ENCODE results near the gene KSR2.
"Not testable (repeated sequence)": the region's sequence is repeated elsewhere in the genome, so short reads cannot be mapped to it uniquely, and the experiment has no call there.

The KSR2 gene

GRCh38 chr12:117857632-117858612 lies 110.9 kb downstream of the KSR2 start:
- peak; percentile 29 for DNase-seq (ENCODE audit: low spot score)

- DNase-seq (ENCODE audit: low spot score) = not testable (repeated sequence)
Measured at GRCh38 chr12:117857139-117857538, 111.7 kb downstream of the KSR2 start.

DNA sequence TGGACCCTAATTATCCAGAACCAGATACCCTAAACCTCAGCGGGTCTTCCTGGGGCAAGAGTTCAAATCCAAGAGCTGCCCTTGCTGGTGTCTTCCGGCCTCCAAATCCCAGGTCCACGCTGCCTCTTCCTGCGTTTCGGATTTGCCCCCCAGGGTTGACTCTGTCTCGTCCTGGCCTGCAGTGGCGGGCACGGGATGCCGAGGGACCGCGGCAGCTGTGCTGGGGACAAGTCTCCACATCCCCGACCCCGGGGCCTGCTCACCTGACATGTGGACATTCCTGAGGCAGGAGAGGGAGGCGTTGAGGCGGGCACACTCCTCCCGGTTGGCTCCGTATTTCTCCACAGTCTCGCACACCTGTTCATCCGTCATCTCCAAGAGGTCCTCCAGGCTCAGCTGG lies 113.6 kb downstream of the KSR2 start:
- no peak for DNase-seq (ENCODE audit: low spot score)

DNA sequence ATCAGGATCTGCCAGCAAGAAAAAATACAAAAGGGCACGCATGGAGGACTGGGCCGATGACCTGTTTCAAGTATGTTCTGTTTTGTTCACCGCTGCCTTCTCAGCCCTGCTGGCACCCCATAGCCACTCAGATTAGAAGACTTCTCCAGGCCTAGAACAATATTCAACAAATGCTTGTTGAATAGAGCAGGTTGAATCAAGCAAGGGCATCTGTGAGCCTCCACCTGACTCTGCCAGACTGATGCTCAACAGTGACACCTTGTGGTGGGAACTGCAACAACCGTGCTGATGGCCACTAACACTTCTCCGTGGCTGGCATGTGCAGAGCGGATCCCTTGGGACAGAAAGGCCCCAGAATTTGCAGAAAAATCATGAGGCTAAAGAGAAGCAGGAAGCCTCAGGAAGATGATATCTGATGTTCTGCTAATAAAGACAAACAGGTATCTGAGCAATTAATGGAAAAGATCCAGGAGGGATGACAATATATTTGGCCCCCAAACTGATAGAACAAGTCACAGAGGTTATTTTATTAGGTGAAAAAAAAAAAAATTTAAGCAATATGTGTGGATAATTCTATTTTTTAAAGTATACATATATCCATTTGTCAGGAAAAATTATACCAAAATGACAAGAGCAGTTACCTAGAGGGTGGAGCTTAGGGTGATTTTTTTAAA lies 114.3 kb downstream of the KSR2 start:
- DNase-seq (ENCODE audit: low spot score) = peak; percentile 54

GRCh38 chr12:117853600-117853999 lies 115.2 kb downstream of the KSR2 start:
- DNase-seq (ENCODE audit: low spot score) = no peak

GRCh38 chr12:117850048-117850447 lies 118.7 kb downstream of the KSR2 start:
- DNase-seq (ENCODE audit: low spot score) = peak; percentile 46

DNA sequence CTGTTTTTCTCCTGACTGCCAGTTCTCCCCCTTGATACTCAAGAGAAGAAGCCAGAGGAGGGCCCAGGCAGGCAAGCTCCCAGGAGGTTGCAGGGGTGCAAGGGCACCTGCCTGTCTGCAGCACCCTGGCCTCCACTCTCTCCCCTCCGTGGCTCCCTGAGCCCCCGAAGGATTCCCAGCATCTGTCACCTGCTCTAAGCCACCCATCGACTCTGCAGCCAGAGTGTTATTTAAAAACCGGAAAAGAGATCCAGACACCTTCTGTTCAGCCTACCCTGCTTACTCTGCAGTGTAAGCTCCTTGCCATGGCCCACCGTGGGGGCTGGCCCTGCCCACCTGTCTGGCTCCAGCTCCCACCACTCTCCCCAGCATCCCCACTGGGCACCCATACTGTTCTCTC lies 121.4 kb downstream of the KSR2 start:
- no peak for DNase-seq (ENCODE audit: low spot score)

GRCh38 chr12:117845271-117845904 lies 123.4 kb downstream of the KSR2 start:
- no peak for DNase-seq (ENCODE audit: low spot score)

DNA sequence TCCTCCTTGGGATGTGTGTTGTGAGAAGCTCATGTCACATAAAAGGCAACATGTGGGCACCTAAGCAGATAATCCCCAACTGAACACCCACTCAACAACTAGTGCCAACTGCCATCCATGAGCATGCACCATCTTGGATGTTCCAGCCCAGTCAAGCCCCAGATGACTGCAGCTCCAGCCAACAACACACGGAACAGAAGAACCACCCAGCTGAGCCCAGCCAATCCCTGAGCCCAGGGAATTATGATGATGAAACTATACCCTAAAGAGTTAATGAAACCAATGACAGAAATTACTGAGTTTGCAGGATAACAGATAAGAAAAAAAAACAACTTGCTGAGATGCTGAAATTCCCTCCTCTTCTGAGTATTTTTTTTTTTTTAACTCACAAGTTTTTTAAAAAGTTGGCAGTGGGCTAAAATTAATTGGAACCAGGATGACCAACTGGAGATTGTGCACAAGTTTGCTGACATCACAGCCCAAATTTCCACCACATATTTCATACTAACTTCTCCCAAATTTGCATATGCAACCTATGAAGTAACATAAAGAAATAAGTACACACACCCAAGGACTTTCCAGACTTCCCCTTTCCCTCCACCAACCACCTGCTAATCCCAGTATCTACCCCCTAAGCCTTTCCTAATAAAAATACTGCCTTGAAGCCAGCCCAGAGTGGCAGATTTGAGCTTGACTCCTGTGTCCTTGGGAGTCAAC lies 124.5 kb downstream of the KSR2 start:
- DNase-seq (ENCODE audit: low spot score) = no peak

- DNase-seq (ENCODE audit: low spot score) = no peak
Measured at GRCh38 chr12:117842630-117843029, 126.2 kb downstream of the KSR2 start.

DNA sequence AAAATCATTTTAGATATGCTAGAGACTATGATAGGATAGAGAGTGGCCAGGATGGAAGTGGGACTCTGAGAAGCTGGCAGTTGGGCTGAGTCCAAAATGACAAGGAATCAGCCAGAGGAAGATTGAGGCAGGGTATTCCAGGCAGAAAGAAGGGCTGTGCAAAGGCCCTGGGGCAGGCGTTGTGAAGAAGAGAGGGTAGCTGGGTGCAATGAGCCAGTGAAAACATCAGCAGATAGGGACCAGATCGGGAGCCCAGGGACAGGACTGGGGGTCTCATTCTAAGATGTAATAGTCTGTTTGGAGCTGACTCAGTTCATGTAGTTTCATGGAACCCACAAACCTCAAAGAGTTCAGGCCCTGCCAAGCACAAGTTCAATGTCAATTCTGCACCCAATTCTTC lies 126.6 kb downstream of the KSR2 start:
- no peak for DNase-seq (ENCODE audit: low spot score)

DNA sequence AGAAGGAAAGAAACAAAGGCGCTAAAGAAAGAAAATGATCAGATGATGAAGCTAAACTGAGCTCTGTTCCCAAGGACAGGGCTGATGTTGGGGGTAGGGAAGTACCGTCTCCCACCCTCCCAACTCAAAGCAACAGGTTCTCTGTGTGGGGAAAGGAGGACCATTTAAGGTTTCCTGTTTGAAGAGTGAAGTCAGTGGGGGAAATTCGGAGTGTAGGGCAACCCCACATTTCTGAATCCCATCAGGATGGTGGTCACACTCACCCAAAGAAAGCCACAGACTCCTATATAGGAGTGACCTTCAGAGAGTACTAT lies 131.1 kb downstream of the KSR2 start:
- no peak for DNase-seq (ENCODE audit: low spot score)

GRCh38 chr12:117836999-117837736 lies 131.6 kb downstream of the KSR2 start:
- DNase-seq (ENCODE audit: low spot score) = peak; percentile 63

DNA sequence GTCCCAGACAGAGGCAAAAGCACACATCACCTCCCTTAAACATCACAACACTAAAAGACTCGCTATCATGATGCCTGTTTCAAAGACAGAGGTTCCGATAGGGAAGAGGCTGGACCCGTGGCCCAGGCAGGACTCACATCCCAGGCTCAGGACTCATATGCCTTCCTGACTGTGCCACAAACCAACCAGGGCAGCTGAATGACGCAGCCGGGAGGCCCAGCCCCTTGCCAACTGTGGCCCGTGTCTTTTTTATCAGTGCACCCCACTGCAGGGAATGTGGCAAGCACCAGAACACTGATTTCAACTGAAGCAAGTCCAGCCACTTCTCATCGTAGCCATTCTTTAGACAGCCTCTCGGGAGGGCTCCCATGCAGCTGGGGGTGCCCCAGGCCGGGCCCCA lies 132.3 kb downstream of the KSR2 start:
- no peak for DNase-seq (ENCODE audit: low spot score)

- DNase-seq (ENCODE audit: low spot score) = no peak
Measured at GRCh38 chr12:117835156-117835555, 133.6 kb downstream of the KSR2 start.

GRCh38 chr12:117832459-117833457 lies 136.0 kb downstream of the KSR2 start:
- no peak for DNase-seq (ENCODE audit: low spot score)

DNA sequence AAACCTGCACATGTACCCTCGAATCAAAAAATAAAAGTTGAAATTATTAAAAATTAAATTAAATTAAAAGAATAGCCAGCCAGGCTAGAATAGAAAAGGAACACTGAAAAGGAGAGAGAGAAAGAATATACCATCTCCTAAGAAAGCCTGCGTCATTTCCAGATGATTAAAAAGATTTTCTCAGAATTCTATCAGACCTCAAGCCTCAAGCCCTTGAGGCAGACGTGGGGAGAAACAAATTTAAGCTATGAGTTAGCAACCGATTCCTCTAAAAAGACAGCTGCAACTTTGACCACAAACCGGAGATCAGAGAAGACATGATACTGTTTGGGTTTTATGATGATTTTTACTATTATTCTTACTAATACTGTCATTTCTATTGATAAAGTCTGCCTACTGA lies 138.3 kb downstream of the KSR2 start:
- no peak for DNase-seq (ENCODE audit: low spot score)

GRCh38 chr12:117829108-117829507 lies 139.7 kb downstream of the KSR2 start:
- no peak for DNase-seq (ENCODE audit: low spot score)

DNA sequence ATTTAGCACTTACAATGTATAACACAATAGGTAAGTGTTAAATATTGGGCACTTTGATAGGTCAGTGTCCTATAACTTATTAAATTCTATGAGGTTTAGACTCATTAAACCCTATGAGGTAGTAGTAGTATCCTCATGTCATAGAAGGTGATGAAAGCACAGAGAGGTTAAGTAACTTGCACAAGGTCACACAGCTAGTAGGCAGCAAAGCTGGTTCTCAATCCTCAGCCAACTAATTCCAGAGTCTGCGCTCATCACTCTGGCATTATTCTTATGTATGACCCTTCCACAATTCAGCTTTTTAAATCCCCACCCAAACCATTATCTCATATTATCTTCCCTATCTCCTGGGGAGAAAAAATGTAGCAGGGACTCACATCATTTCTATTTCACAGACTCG lies 141.1 kb downstream of the KSR2 start:
- no peak for DNase-seq (ENCODE audit: low spot score)

DNA sequence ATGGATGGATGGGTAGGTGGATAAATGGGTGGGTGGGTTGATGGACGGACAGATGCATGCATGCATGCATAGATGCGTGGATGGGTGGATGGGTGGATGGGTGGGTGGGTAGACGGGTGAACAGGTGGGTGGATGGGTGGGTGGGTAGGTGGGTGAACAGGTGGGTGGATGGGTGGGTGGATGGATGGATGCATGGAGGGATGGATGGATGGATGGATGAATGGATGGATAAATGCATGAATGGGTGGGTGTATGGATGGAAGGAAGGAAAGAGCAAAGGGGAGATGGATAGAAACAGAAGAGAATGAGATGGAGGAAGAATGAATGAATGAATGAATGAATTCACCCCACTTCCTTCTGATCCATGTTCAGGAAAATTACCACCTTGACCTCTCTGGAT lies 143.0 kb downstream of the KSR2 start:
- DNase-seq (ENCODE audit: low spot score) = no peak

Measured in hematopoietic multipotent progenitor cell treated with erythropoietin and hydrocortisone succinate and interleukin-3 and kit ligand, for 17 days (in vitro differentiated cells).